MM.1S (cell line): ENCODE results near the gene CEP104.

Experiments
- CTCF ChIP-seq: fragments of 300-600 bp; sonication (generic); IDR thresholded peaks from 2 replicates; pipeline ENCODE4 v1.5.1; 2016; ENCODE audit warnings: antibody characterized with exemption, low read length, mixed read lengths
- EZH2 ChIP-seq: fragments of 300-600 bp; sonication (generic); optimal IDR thresholded peaks from 2 replicates; pipeline ENCODE3; 2017; ENCODE audit warnings: low read depth, mild to moderate bottlenecking, antibody characterized with exemption, low read length, mixed read lengths
- EZH2phosphoT487 ChIP-seq: fragments of 300-600 bp; sonication (generic); IDR thresholded peaks from 2 replicates; pipeline ENCODE4 v1.6.1; 2018; ENCODE audit warnings: antibody characterized with exemption, low read length

- no peak for TF ChIP-seq CTCF
- no peak for TF ChIP-seq EZH2
- no peak for TF ChIP-seq EZH2phosphoT487
Measured at GRCh38 chr1:3789421-3790300, 67.3 kb downstream of the CEP104 start.
